ENCODE results near the gene ATP1B1.

GRCh38 chr1:169094897-169095569 is 11.5 kb upstream of the ATP1B1 start:
- TF ChIP-seq, protein P1, sequence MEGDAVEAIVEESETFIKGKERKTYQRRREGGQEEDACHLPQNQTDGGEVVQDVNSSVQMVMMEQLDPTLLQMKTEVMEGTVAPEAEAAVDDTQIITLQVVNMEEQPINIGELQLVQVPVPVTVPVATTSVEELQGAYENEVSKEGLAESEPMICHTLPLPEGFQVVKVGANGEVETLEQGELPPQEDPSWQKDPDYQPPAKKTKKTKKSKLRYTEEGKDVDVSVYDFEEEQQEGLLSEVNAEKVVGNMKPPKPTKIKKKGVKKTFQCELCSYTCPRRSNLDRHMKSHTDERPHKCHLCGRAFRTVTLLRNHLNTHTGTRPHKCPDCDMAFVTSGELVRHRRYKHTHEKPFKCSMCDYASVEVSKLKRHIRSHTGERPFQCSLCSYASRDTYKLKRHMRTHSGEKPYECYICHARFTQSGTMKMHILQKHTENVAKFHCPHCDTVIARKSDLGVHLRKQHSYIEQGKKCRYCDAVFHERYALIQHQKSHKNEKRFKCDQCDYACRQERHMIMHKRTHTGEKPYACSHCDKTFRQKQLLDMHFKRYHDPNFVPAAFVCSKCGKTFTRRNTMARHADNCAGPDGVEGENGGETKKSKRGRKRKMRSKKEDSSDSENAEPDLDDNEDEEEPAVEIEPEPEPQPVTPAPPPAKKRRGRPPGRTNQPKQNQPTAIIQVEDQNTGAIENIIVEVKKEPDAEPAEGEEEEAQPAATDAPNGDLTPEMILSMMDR (IDR thresholded peaks at IDR 0.05): no peak
- no peak for TF ChIP-seq POLR2A (IDR thresholded peaks at IDR 0.05)
